ENCODE results near the gene CCDC85A.

Gene CCDC85A

GRCh38 chr2:56297671-56298070 lies 113.9 kb downstream of the CCDC85A start:
- DNase-seq (ENCODE audit: low read depth) = no peak

DNA sequence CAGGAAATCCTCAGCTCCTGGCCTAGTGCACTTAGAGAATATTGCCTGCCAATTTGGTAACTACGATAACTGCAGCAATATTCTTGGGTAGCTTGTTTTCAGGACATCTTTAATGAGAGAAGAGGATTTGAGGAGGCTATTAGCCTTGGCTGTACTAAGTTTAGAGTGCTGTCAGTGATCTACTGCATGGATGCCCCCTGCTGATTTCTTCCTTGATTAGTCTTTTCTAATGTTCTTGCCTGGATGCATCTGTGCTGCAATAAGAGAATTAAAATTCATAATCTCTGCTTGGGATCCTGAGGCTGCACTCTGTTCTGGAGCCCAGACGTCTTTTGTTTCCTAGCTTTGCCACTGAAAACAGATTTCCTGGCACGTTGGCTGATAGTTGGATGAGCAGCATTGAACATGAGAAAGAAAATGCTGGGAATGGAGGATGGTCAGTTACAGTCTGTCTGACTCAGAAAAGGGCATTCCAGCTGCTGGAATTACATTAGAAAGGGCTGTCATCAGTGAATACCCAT lies 115.4 kb downstream of the CCDC85A start:
- DNase-seq (ENCODE audit: low read depth) = peak; percentile 81

- DNase-seq (ENCODE audit: low read depth) = no peak
These were observed 125.9 kb downstream of the CCDC85A start for GRCh38 chr2:56309626-56310170.

- peak; percentile 15 for DNase-seq (ENCODE audit: low read depth)
These were observed 129.7 kb downstream of the CCDC85A start for GRCh38 chr2:56313500-56313921.

DNA sequence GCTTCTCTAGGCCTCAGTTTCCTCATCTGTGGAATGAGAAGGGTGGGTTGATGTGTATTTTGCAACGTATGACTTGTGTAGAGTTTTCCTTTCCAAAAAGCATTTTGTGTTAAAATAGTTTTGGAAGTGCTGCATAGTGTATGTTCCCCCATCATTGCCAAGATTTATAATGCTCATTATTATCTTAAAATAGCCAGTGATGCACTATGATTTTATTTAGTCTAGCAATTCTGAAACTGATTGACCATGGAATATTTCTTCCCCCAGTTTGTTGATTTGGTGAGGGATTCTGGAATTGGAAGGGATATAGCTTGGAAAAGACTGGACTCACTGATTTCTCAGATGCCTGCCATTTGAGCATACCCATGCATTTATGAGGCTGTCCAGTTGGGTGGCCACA lies 130.6 kb downstream of the CCDC85A start:
- no peak for DNase-seq (ENCODE audit: low read depth)

GRCh38 chr2:56314796-56315195 lies 131.0 kb downstream of the CCDC85A start:
- DNase-seq (ENCODE audit: low read depth) = peak; percentile 23

GRCh38 chr2:56315376-56315775 lies 131.6 kb downstream of the CCDC85A start:
- peak; percentile 20 for DNase-seq (ENCODE audit: low read depth)

GRCh38 chr2:56316011-56316410 lies 132.2 kb downstream of the CCDC85A start:
- no peak for DNase-seq (ENCODE audit: low read depth)

DNA sequence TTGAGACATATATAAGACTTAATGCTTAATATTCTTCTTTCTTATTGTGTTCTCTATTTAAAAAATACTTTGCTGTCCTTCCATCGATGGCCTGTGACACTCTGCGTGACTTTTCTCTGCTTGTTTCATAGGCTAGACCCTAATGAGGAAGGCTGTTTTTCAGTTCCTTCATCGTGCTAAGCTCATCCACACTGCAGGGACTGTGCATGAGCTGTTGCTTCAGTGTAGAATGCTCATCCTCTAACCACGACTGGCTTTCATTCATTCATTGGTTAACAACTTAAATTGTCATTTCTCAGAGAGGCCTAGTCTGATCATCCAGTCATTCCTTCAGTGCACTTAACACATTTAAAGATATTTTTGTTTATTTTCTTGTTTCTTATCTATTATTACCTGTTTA lies 134.4 kb downstream of the CCDC85A start:
- DNase-seq (ENCODE audit: low read depth) = no peak

- DNase-seq (ENCODE audit: low read depth) = peak; percentile 25
These were observed 142.0 kb downstream of the CCDC85A start for GRCh38 chr2:56325661-56326345.

DNA sequence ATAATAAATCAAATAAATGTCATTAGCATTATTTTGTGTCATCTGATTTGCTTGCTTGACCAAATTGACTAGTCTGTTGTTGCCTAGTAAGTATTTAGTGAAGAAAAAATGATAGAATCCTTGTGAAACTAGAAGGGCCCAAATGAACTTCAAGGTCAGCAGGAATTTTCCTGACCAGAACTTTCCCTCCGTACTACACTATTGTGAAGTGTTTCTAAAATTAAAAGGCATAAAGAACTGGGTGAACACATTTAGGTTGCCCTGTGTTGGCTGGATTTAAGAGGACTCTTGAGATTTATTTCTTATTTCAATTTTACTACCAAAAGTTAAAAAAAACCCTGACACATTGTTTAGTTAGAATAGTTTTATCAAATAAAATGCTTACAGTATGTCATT lies 142.6 kb downstream of the CCDC85A start:
- no peak for DNase-seq (ENCODE audit: low read depth)

DNA sequence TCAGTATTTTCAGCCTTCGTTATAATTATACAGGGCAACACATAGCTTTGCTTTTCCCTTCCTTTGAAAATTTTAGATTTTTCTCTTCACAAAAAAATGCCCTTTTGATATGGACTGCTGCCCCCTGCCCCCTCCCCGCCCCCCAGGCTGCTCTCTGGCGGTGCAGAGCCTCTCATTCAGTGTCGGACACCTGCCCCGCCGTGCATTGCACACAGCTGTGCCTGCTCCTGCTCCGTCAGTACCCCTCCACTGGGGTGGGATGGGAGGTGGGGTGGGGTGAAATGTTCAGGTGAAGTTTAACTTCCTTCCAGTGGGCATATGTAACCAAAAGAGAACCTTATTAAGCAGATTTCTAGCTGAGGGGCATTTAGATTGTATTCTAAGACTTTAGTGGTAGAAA lies 148.0 kb downstream of the CCDC85A start:
- DNase-seq (ENCODE audit: low read depth) = no peak

DNA sequence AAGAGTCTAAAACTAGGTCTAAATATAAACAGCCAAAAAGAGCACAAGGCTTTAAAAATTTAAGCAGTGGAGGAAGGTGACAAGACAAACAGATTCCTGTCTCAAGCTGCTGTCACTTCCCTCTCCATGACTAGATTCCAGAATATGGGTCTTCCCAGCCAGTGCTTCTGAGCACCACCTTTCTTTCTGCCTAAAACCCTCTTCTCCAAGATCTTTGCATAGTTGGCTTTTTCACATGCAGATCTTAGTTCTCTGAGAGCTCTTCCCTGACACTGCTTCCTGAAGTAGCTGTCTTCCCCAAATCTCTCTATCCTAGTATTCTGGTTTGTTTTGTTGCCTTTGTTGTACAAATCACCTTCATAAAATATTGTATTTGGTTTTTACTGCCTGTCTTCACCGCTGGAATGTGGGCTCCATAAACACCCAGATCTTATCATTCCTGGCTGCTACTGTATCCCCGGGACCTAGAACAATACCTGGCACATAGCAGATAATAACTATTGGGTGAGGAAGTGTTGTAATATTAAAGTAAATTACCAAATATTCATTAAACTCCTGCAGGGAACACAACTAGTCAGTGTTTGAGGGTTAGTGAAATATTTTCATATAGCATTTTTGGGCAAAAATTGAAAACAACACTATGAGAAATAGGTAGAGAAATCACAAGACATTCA lies 150.2 kb downstream of the CCDC85A start:
- peak; percentile 26 for DNase-seq (ENCODE audit: low read depth)

- DNase-seq (ENCODE audit: low read depth) = peak; percentile 63
These were observed 150.8 kb downstream of the CCDC85A start for GRCh38 chr2:56334622-56335021.

GRCh38 chr2:56335101-56335500 lies 151.3 kb downstream of the CCDC85A start:
- no peak for DNase-seq (ENCODE audit: low read depth)

DNA sequence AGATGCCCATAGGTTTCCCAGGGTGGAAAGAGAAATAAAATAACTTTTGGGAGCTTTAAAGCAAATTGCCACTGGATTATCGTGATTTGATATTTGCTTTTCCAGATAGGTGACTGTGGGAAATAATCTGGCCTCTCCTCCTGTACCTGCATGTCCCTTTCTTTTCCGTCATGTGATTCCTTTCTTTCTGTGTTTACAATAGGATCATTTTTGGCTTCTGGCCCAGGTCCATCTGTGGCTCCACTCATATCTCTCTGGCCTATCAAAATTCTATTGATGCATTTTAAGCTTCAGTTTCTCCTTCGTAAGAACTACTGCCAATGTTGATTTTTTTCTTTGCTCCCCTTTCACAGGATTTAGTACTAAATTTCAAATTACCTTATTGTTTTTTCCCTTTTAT lies 153.6 kb downstream of the CCDC85A start:
- DNase-seq (ENCODE audit: low read depth) = no peak

- no peak for DNase-seq (ENCODE audit: low read depth)
These were observed 154.4 kb downstream of the CCDC85A start for GRCh38 chr2:56338232-56338631.

GRCh38 chr2:56344771-56345170 lies 161.0 kb downstream of the CCDC85A start:
- DNase-seq (ENCODE audit: low read depth) = no peak

GRCh38 chr2:56347881-56348280 lies 164.1 kb downstream of the CCDC85A start:
- DNase-seq (ENCODE audit: low read depth) = no peak

DNA sequence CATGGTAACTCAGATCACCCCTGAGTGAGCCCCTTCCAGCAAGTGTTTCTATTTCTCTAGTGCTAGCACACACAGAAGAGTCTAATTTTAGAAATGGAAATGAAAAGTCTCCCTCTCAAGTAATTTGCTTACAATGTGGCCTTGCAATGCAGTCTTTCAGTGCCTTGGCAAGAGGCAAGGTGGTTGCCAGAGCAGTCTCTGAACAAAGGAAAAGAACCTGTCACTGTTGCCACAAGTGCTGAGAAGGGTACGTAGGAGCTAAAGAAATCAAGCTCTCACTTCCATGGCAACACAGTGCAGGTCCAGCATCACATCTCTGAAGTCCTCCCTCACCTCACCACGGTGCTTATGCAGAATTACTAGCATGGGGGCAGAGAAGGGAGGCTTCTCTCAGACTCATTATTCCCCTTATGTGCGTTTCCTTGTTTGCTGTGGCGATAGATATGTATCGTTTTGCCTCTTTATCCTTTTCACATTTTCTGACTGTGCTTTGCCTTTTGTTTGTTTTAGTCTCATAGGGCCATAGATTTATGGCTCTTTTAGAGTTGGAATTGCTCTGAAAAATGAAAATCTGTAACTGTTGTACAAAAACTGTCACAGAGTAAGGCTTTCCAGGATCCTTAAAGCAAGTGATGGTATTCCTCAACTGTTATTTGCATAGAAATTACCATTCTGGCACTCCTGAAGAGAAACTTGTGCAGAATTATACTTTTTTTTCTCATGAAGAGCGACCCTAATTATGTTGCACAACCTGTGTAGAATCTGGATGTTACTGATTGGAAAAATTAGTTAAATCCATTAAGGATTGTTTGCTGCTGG lies 164.8 kb downstream of the CCDC85A start:
- DNase-seq (ENCODE audit: low read depth) = no peak

GRCh38 chr2:56357655-56358295 lies 174.0 kb downstream of the CCDC85A start:
- peak; percentile 30 for DNase-seq (ENCODE audit: low read depth)

DNA sequence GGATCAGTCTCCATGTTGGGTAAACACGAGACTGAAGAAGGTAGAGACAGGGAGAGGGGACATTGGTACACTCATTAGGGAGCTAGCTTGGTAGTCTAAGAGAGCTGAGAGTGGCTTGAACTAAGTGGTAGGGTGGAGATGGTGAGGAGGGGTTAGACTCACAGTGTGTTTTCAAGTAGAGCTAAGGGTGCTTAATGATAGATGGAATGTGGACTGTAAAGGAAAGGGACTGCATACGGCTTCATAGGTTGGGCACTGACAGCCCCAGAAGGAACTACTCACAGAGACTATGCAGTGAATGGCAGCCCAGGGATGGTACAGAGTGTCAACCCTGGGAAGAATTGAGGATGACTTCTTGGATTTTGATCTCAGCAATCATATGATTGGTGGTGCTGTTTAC lies 178.1 kb downstream of the CCDC85A start:
- no peak for DNase-seq (ENCODE audit: low read depth)
